Activated T-cell treated with anti-CD3 and anti-CD28 coated beads for 1 hour (primary cell): Measurements from ENCODE around the gene TBC1D9.
"Not testable (repeated sequence)": the region's sequence is repeated elsewhere in the genome, so short reads cannot be mapped to it uniquely, and the experiment has no call there.

ENCODE experiments used
- DNase-seq: peaks from one replicate; pipeline ENCODE4 v3.0.0-alpha.2; 2020; ENCODE audit warnings: low read depth

TBC1D9 gene

DNA sequence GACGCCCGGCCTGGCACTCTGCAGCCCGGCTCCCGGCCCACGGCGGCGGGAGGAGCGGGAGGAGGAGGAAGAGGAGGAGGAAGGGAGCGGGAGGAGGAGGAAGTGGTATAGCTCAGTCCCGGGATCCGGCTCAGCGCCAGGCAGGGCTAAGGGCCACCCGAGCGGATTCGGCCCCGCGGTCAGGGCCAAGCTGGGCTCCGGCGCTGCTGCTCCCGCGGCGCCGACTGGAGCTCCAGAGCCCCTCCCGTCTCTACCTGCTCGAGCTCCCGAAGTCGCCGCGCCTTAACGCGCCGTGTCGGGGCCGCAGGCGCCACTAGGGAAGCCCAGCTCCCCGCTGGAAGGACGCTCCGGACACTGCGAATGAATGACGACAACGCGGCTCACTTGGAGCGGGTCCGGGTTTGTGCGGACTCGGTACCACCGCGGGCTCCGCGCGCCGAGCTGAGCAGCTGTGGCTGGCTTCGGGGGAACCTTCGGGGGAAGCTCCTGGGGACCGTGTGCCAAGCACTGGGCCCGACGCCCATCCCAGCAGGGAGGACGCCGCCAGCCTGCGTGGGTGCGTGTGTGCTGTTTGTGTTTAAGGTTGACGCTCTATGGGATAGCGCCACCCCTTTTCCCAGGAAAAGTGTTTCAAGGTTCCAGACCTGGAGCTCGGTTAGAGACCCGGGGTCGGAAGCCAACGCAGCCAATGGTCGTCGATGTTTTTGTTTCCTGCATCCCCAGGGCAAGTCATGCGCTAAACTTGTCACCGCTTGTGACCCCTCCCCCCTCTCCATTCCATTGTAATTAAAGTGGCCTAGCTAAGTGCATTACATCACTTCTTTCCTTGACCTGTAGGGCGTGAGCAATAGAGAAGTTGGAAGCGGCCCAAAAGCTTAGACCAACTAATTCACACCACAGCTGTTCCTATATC is at the start of gene TBC1D9:
TBC1D9 (minus strand) TSS at position 67 of the 913 bp plus-strand sequence. CDS start 340 bp downstream, outside the sequence.
- DNase-seq, result no peak

DNA sequence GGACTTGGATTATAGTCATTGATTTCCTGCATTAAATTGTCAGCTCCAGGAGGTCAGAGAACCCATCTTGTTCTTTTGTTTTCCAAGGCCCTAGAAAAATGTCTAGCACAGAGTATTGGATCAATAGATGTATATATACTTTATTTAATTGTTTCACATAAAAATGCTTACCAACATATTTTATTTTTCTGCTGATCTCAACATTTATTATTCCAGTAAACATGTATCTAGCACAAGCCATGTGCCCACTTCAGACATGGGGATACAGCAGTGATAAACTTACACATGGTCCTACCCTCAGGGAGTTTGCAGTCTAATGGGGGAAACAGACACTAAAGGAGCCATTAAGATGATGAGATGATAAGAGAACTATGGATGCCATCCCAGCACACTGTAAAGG is 49.1 kb upstream of the TBC1D9 start:
- DNase-seq, result no peak

DNA sequence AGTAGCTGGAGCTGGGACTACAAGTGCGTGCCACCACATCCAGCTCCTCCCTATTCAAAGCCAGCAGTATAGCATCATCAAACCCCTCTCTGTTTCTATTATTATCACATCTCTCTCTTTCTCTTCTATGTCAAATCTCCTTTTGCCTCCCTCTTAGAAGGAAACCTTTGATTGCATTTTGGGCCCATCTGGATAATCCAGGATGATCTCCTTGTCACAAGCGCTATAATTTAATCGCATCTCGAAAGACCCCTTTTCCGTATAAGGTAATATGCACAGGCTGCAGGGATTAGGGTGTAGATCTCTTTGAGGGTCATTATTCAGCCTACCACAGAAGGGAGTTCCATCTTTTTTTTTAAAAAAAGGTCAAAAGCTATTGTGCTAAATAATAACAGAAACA is 46.4 kb upstream of the TBC1D9 start:
- DNase-seq, result no peak

GRCh38 chr4:140800666-140801065 is 44.5 kb upstream of the TBC1D9 start:
- no peak for DNase-seq

DNA sequence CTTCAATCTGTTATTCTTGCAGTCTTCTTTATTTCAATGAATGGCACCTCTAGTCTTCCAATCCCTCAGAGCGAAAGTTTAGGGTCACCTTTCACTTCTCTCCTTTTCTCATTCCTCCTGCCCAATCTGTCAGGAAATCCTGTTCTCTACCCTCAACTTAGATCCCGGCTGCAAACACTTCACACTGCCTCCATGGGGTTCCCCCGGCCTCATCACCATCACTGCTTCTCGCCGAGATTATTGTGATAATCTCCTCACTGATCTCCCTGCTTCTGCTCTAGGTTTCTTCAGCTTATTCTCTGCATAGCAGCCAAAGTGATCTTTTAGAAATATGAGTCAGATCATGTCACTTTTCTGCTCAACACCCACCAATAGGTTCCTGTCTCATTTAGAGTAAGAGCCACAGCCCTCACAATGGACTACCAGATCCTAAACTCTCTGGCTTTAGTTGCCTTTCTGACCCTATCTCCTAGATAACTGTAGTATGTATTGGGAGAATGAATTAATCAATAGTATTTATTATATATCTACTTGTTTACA is 43.6 kb upstream of the TBC1D9 start:
- DNase-seq, result no peak

- DNase-seq, result no peak
Observed at GRCh38 chr4:140793291-140793690, 37.1 kb upstream of the TBC1D9 start.

DNA sequence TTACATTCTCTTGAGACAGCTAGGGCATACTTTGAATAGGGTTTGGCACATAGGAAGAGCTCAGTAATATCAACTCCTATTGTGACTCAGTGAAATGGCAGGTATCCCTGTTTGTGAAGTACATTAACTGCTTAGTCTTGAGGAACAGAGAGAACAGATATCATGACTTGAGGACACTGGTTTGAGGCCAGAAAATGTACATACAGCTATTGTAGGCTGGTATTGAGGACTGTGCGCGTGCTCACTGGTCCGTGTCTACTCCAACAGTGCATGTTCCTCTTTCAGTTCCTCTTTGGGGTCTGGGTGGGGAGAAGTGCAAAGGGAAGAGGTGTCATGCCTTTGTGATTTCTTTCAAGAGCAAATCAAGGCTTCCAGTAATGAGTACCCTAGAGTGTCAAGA is 34.6 kb upstream of the TBC1D9 start:
- DNase-seq, result no peak

GRCh38 chr4:140790171-140790570 is 34.0 kb upstream of the TBC1D9 start:
- DNase-seq, result no peak

- no peak for DNase-seq
Observed at GRCh38 chr4:140789759-140790158, 33.6 kb upstream of the TBC1D9 start.

- DNase-seq, result not testable (repeated sequence)
Observed at GRCh38 chr4:140782787-140783186, 26.6 kb upstream of the TBC1D9 start.

DNA sequence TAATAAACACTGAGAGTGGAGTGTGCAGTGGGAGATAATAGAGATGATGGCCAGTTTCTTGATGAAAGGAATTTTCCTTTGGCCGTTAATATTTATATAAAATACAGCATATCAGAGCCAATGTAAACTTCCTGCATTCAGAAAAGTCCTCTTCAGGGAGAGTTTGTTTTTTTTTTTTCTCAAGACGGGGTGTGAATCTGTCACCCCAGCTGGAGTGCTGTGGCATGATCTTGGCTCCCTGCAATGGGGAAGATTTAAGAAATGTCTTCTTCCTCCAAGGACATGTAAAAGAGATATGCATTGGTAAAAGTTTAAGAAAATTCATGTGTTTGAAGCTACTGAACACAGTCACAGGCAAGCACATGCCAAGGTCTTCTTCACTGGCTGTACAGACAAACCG is 25.4 kb upstream of the TBC1D9 start:
- no peak for DNase-seq

- no peak for DNase-seq
Observed at GRCh38 chr4:140777894-140778293, 21.7 kb upstream of the TBC1D9 start.

DNA sequence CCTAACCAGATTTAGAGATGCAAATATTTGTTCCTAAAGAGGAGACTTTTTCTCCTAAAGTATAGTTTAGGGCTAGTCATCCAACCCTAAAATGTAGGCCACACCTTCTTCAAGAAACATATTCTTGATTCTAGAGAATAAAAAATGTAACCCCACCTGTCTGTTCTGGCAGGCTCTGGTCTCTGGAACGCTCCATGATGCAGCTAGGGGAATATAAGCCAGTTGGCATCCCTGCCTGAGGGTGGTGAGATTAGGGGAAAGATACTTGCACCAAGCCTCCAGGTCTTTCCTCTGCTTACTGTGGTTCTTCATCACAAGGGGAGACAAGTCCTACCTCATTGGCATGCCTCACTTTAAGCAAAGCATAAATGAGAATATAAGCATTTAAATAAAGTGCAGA is 21.2 kb upstream of the TBC1D9 start:
- no peak for DNase-seq

DNA sequence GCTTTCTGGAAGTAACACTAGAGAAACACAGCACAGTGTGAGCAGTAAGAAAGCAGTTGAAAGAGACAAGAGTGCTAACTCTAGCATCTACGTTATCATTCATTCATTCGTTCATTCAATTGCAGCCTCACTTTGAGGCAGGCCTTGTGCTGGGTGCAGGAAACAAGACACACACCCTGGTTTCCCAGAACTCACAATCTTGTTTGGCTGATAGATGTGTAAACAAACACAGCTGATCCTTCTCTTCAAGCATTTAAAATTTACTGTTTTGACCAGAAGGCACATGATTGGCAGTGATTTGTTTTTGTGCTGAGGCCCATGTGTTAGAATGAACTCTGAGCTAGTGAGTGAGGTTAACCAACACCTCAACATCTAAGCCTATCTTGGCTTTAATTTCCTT is 20.4 kb upstream of the TBC1D9 start:
- DNase-seq, result no peak

GRCh38 chr4:140774956-140775355 is 18.8 kb upstream of the TBC1D9 start:
- DNase-seq, result no peak

DNA sequence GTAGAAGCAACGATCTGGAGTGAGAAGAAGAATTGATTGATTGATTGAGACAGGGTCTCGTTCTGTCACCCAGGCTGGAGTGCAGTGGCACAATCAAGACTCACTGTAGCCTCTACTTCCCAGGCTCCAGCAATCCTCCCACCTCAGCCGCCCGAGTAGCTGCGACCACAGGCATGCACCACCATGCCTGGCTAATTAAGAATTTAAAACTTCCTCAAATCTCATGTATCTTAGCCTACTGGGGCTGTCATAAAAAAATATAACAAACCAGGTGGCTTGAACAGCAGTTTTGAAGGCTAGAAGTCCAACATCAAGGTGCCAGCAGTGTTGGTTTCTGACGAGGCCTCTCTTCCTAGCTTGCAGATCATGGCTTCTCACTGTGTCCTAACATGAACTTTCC is 18.3 kb upstream of the TBC1D9 start:
- DNase-seq, result no peak

DNA sequence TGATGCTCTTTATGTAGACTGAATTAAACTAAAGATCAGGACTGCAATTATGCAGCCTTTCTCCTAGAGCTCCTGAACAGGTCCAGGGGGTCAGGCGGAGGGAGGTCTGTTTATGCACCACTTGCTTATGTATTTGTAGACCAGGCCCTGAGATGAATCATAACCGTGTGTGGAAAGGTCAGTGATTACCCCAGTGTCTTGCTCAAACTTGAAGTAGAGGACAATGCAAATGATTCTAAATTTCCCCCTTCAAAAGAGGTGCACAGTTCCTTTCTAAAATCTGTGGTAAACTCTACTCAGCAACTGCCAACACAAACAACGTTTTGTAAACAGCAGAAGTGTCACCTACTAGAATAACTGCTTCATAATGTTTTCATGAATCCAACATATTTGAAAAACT is 13.0 kb upstream of the TBC1D9 start:
- DNase-seq, result no peak

GRCh38 chr4:140764785-140765392 is 8.7 kb upstream of the TBC1D9 start:
- DNase-seq, result no peak

DNA sequence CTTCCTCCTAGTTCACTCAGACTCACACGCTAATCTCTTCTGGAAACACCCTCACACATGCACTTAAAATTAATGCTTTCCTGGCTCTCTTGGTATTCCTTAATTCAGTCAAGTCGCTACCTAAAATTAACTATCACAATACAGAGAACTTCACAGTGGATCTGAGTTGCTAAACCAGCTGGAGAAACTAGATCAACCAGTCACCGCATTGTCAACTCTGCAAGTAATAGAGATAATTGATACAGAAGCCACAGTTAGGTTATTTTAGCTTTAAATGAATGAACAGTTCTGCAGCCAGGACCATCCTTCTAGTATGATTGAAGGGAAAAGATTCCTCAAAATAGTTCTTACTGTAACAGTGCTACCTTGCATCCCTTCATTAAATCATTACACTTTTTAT is 6.0 kb upstream of the TBC1D9 start:
- no peak for DNase-seq

DNA sequence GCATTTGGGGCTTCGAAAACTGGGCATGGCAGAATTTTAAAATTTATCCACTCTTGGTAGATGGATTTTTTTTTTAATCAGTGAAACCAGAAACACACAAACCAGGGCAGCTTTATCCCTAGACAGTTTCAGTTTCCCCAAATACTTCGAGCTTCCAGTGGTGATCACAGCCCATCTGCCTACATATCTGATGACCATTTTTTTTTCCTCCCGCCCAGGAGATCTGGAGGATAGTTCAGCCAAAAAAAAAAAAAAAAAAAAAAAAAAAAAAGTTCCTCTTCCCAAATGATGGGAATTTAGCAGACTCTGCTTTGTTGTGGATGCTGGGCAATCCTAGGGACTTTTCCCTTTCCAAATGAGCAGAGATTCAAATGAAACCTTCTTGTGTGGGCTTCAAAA is 1.0 kb upstream of the TBC1D9 start:
- no peak for DNase-seq

DNA sequence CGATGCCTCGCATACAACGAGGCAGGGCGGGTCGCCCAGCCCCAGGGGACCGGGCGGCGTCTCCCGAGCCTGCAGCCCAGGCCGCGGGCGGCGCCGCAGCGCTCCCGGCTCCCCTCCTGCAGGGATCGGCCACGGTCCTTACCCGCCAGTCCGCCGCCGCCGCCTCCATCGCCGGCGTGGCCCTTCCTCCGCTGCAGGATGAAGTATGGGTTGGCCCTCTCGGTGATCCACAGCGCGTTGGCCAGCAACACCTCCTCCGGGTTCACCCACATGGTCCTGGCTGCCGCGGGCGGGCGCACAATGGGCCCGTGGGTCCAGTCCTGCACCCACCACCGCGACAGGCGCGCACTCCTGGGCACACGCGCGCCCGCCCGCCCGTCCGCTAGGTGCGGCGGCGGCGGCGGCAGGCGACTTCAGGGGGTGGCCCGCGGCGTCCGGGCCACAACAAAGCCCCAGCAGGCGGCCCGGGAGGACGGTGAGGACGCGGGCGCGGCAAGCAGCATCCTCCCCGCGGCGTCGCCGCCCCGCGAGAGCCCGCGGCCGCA is 339 bp downstream of the TBC1D9 start:
- DNase-seq, result no peak

- no peak for DNase-seq
Observed at GRCh38 chr4:140754918-140755773, 1.0 kb downstream of the TBC1D9 start.
